Adipocyte (in vitro differentiated cells): ENCODE measurements around the gene TMCC3.
"Not testable (repeated sequence)": the region's sequence is repeated elsewhere in the genome, so short reads cannot be mapped to it uniquely, and the experiment has no call there.

ENCODE experiments used
- DNase-seq: peaks from one replicate; pipeline ENCODE4 v3.0.0-alpha.2; 2015; ENCODE audit warnings: low read depth
- H3K27me3 ChIP-seq: replicated peaks from 2 replicates; pipeline ENCODE4 v1.7.0; 2013; ENCODE audit warnings: mild to moderate bottlenecking, low read length, moderate library complexity; ENCODE audit not compliant: control insufficient read depth, insufficient read depth
- H3K36me3 ChIP-seq: 2 replicates; pipeline ENCODE4 v1.7.0; 2013; ENCODE audit warnings: low read length, mild to moderate bottlenecking, moderate library complexity; ENCODE audit not compliant: control insufficient read depth, insufficient read depth, severe bottlenecking
- H3K4me1 ChIP-seq: 2 replicates; pipeline ENCODE4 v1.7.0; 2013; ENCODE audit warnings: mild to moderate bottlenecking, low read length, moderate library complexity; ENCODE audit not compliant: control insufficient read depth, insufficient read depth
- H3K4me3 ChIP-seq: 2 replicates; pipeline ENCODE4 v1.7.0; 2013; ENCODE audit warnings: mild to moderate bottlenecking, low read length, moderate library complexity
- H3K9ac ChIP-seq: 2 replicates; pipeline ENCODE4 v1.7.0; 2013; ENCODE audit warnings: mild to moderate bottlenecking, low read length, moderate library complexity
- H3K9me3 ChIP-seq: 2 replicates; pipeline ENCODE4 v1.7.0; 2013; ENCODE audit warnings: mild to moderate bottlenecking, low read length, moderate library complexity; ENCODE audit not compliant: control insufficient read depth

Gene TMCC3, protein sequence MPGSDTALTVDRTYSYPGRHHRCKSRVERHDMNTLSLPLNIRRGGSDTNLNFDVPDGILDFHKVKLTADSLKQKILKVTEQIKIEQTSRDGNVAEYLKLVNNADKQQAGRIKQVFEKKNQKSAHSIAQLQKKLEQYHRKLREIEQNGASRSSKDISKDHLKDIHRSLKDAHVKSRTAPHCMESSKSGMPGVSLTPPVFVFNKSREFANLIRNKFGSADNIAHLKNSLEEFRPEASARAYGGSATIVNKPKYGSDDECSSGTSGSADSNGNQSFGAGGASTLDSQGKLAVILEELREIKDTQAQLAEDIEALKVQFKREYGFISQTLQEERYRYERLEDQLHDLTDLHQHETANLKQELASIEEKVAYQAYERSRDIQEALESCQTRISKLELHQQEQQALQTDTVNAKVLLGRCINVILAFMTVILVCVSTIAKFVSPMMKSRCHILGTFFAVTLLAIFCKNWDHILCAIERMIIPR

DNA sequence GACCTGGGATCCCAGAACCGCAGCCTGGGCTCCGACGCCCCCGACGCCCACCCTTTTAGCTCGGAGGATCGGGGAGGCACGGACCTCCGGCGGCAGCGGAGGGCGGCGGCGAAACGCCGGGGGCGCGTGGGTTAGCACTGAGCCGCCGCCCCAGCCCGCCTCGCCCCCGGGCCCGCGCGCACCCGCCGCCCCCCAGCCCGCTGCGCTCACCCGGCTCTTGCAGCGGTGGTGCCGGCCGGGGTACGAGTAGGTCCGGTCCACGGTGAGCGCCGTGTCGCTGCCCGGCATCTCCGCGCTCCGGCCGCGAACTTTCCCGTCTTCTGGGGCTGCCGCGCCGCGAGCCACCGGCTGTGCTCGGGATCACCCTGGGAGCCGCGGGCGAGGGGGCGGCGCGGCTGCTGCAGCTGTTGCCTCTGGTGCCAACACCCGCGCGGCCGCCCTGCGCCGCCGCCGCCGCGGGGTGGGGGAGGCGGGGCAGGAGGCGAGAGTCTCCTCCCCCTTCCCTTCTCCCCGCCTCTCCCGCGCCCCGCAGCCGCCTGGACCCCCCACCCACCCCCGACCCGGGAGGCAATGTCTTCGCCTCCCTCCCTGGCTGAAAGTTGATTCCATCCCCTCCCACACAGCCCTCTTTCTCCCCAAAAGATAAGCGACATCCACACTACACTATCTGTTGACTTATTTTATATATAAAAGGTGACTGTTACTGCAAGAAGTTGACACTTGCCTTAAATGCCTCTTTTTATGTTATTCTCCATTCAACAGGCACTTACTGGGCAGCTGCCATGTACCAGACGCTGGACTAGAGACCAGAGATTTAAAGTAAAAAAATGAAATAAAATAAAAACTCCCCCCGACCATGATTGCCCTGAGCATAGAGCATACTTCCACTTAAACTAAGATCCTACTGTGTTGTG lies at the start of gene TMCC3:
Gene TMCC3 (minus strand): TSS at position 415 of the 914 bp plus-strand sequence. CDS start 127 bp downstream, at position 288.
- Histone ChIP-seq H3K4me1 (peaks cover 10% of the 10 kb centered on the region), H3K27me3 (no peaks in the 10 kb centered on the region), H3K4me3 (peak within 1 kb of the TSS; percentile 81), H3K9me3 (no peaks in the 10 kb centered on the region), H3K9ac (peak within 1 kb of the TSS; percentile 78), H3K36me3 (no peaks in the 10 kb centered on the region)
- DNase-seq: peak; percentile 65

DNA sequence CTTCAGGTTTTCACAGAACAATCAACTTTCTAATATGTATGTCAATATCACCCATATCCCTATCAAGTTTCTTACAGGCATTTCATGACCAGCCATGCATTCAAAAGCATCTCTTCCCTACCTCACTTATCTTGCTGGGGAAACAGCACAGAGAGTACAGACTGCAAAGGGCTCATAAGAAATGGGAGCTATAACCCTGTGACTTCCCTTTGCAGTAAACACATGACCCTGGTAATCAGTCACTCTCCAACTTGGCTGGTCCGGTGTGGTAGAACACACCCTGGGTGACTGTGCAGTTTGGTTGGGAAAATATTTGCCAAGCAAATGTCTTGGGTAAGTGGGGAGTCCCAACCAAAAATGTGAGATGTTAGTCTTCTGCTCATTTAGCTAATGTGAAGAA lies 49.4 kb upstream of the TMCC3 start:
- no peak for DNase-seq
- Histone ChIP-seq H3K4me3 (no peak overlapping the region), H3K4me1 (peaks cover 10% of the 10 kb centered on the region), H3K27me3 (no peaks in the 10 kb centered on the region), H3K9ac (no peak overlapping the region), H3K36me3 (no peaks in the 10 kb centered on the region), H3K9me3 (no peaks in the 10 kb centered on the region)

DNA sequence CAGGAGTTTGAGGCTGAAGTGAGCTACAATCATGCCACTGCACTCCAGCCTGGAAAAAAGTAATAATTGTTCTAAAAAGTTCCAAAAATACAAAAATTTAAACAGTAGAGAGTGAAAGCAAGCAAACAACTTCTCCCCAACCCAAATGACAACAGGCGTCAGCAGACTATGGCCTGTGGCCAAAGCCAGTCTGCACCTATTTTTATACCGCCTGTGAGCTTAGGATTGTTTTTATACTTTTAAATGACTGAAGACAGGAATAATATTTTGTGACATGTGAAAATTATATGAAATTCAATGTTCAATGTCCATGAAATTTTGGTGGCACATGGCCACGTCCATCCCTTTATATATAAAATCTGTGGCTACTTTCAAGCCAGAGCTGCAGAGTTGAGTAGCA lies 48.2 kb upstream of the TMCC3 start:
- no peaks in the 10 kb centered on the region for H3K36me3 ChIP-seq
- no peak for DNase-seq
- H3K9ac ChIP-seq: no peak overlapping the region
- no peaks in the 10 kb centered on the region for H3K4me1 ChIP-seq
- H3K9me3 ChIP-seq: no peaks in the 10 kb centered on the region
- H3K4me3 ChIP-seq: no peak overlapping the region
- no peaks in the 10 kb centered on the region for H3K27me3 ChIP-seq

DNA sequence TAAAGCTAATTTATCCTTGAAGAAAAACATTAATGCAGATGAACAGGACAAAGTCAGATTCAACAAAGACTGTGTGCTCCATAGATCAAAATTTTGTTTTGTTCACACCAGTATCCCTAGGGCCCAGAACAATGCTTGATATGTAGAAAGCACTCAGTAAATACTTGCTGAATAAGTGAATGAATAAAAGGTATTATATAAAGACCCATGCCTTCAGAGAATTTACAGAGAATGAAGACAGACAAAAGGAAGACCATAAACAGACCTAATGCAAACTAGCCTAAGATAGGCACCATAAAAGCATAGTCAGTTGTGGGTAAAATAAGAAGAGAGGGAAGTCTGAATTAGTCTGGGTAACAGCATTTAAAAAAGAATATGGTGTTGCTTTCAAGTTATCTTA lies 47.3 kb upstream of the TMCC3 start:
- no peak overlapping the region for H3K4me3 ChIP-seq
- no peaks in the 10 kb centered on the region for H3K27me3 ChIP-seq
- no peak overlapping the region for H3K9ac ChIP-seq
- no peaks in the 10 kb centered on the region for H3K4me1 ChIP-seq
- no peaks in the 10 kb centered on the region for H3K9me3 ChIP-seq
- DNase-seq: no peak
- H3K36me3 ChIP-seq: no peaks in the 10 kb centered on the region

DNA sequence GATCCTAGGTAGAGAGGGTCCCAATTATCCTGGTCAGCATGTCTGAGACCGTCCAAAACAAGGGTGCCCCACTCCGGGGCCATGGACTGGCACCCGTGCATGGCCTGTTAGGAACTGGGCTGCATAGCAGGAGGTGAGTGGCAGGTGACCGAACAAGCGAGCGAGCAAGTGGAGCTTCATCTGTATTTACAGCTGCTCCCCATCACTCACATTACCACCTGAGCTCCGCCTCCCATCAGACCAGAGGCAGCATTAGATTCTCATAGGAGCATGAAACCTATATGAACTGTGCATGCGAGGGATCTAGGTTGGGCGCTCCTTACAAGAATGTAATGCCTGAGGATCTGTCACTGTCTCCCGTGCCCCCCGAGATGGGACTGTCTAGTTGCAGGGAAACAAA lies 44.4 kb upstream of the TMCC3 start:
- no peaks in the 10 kb centered on the region for H3K36me3 ChIP-seq
- H3K9ac ChIP-seq: no peak overlapping the region
- H3K4me1 ChIP-seq: peaks cover 11% of the 10 kb centered on the region
- no peak overlapping the region for H3K4me3 ChIP-seq
- DNase-seq: no peak
- no peaks in the 10 kb centered on the region for H3K27me3 ChIP-seq
- H3K9me3 ChIP-seq: no peaks in the 10 kb centered on the region

DNA sequence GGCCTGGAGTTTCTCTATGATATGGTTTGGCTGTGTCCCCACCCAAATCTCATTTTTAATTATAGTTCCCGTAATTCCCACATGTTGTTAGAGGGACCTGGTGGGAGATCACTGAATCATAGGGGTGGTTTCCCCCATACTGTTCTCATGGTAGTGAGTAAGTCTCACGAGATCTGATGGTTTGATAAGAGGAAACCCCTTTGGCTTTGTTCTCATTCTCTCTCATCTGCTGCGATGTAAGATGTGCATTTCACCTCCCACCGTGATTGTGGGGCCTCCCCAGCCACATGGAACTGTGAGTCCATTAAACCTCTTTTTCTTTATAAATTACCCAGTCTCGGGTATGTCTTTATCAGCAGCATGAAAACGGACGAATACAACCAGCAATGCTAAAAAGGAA lies 42.5 kb upstream of the TMCC3 start:
- peaks cover 21% of the 10 kb centered on the region for H3K4me1 ChIP-seq
- DNase-seq, H3K4me3 ChIP-seq, H3K36me3 ChIP-seq, H3K27me3 ChIP-seq, H3K9me3 ChIP-seq, H3K9ac ChIP-seq: not testable (repeated sequence)

DNA sequence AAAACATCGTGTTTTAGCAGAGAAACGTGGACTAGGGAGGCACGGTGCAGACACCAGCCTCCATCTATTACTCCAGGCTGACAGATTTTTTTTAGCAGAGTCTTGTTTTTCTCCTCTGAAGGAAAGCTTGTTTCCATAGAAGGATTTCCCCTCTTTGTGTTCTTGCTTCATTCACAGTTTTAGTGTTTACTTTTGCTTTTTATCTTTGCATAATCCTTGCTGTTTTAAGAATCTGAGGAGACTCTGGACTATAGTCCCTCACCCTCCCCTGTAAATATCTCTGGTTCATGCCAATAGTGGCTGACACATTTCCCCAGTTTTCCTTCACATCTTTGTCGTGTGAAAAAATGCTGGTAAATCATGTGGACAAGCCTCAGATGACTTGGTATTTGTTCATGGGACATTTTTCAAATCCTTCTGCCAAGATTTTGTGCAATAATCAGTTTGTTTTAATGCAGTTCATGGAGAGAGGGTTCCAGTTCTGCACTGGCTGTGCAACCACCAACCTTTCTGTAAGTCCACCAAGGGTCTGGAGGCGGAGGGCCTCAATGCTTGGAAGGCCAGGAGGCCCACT lies 39.9 kb upstream of the TMCC3 start:
- Histone ChIP-seq H3K4me3 (peak overlapping the region; percentile 78), H3K36me3 (no peaks in the 10 kb centered on the region), H3K9ac (peak overlapping the region; percentile 78)

DNA sequence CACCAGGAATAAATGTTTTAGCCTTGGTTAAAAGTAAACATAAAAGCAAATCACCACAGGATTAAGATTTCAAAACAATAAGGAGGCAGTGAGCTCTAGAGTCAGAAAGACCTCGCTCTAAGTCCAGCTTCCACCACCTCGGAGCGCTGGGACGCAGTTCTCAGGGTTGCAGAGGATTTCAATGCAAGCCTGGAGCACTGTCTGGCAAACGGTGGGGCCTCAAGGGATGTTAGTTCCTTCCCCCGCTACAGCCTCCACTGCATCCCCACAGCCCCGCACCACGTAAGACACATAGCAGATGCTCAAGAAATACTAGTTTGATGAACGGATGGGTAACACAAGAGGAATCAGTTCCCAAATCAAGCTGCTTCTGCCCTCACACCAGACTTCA lies 39.3 kb upstream of the TMCC3 start:
- H3K36me3 ChIP-seq: no peaks in the 10 kb centered on the region
- peak; percentile 50 for DNase-seq
- H3K27me3 ChIP-seq: no peaks in the 10 kb centered on the region
- peak overlapping the region; percentile 78 for H3K4me3 ChIP-seq
- no peaks in the 10 kb centered on the region for H3K9me3 ChIP-seq
- H3K9ac ChIP-seq: peak overlapping the region; percentile 78
- H3K4me1 ChIP-seq: peaks cover 21% of the 10 kb centered on the region

More for the DNA sequence above, 39.9 kb upstream of the TMCC3 start:
- DNase-seq: peak; percentile 56
- peaks cover 21% of the 10 kb centered on the region for H3K4me1 ChIP-seq
- H3K27me3 ChIP-seq: no peaks in the 10 kb centered on the region
- no peaks in the 10 kb centered on the region for H3K9me3 ChIP-seq

DNA sequence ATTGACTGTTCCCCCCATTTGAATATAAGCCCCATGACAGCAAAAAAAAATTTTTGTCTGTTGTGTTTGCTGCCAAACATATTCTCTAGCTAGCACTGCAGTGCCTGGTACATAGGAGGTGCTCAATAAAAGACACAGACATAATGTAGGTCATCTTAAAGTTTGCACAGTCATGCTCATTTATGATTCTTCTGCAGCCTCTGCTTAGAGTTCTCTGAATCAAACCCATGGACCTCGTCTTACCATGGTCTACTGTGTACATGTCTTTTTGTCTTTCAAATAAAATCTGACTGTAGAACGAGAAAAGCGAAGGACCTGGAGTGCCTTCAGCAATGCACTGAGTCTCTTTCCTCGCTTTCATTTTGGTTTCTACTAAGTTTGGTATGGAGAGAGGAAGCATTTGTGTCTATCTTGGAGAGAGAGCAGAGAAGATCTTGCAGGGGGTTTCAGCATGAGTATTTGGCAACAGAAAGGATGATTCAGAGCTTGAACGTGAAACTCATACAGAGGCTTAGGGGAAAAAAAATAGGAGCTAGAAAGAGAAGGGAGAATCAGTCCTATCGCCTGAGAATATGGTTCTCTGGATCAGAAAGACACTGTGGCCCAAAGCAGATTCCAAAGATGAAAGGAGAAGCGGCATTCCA lies 38.8 kb upstream of the TMCC3 start:
- peaks cover 21% of the 10 kb centered on the region for H3K4me1 ChIP-seq
- peak overlapping the region; percentile 78 for H3K9ac ChIP-seq
- DNase-seq: peak; percentile 74
- H3K9me3 ChIP-seq: no peaks in the 10 kb centered on the region
- H3K4me3 ChIP-seq: peak overlapping the region; percentile 78
- no peaks in the 10 kb centered on the region for H3K27me3 ChIP-seq
- no peaks in the 10 kb centered on the region for H3K36me3 ChIP-seq

DNA sequence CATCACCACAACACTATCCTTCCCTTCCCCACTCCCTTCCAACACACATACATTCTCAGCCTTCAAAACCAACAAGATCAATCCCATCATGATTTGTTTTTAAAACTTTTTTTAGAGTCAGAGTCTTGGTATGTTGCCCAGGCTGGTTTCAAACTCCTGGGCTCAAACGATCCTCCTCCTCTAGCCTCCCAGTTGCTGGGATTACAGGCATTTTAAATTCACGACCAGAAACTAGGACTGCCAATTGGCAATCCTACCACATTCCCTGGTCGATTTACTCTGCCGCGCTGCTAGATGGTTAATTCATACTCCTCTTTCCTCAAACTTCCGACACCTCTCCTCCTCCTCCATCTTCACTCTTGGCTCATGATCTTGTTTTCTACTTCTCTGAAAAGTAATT lies 37.5 kb upstream of the TMCC3 start:
- no peak for DNase-seq
- Histone ChIP-seq H3K4me1 (peaks cover 21% of the 10 kb centered on the region), H3K27me3 (no peaks in the 10 kb centered on the region), H3K36me3 (no peaks in the 10 kb centered on the region), H3K9me3 (no peaks in the 10 kb centered on the region), H3K9ac (no peak overlapping the region), H3K4me3 (no peak overlapping the region)
